Measurements from ENCODE around the gene SIRT6. TPM values are rescaled to one million over a fixed set of nuclear protein-coding genes. Genes with fewer than 3 reads are reported as not detected.
A peak's percentile ranks its signal among the peaks of the same experiment; 100 is the strongest.

The SIRT6 gene
- total RNA-seq, 1 experiment from 2014 or later: 18.4 TPM

GRCh38 chr19:4124638-4125037 is 57.7 kb downstream of the SIRT6 start:
- DNase-seq (ENCODE audit: low read depth in 1 of 2, low spot score in 2 of 2): no peak
- peak overlapping the region; percentile 84; the same call in 1 of the 2 replicates for H3K4me3 ChIP-seq

More at GRCh38 chr19:4124638-4125037, 57.7 kb downstream of the SIRT6 start:
- H3K27ac ChIP-seq: no peak overlapping the region
- H3K9me3 ChIP-seq (replicated peaks): no peaks in the 10 kb centered on the region
- peaks cover 21% of the 10 kb centered on the region for H3K4me1 ChIP-seq (replicated peaks)
- H3K27me3 ChIP-seq (replicated peaks): no peaks in the 10 kb centered on the region
- H3K36me3 ChIP-seq: peaks cover 16% of the 10 kb centered on the region

Other genes with a start within 250 kb of the SIRT6 start
- gene NMRK2, start 249.5 kb downstream of the SIRT6 start, total RNA-seq (2014; rRNA removed; shearing (Covaris generic)): not detected in 2 replicates
- gene DAPK3, start 211.5 kb downstream of the SIRT6 start, total RNA-seq (2014; rRNA removed; shearing (Covaris generic)): 151 and 202 TPM in 2 replicates
- 1,069 and 1,568 TPM in 2 replicates for gene EEF2, start 197.1 kb downstream of the SIRT6 start, total RNA-seq (2014; rRNA removed; shearing (Covaris generic))
- gene PIAS4, start 174.8 kb downstream of the SIRT6 start, total RNA-seq (2014; rRNA removed; shearing (Covaris generic)): 17.3 and 20.7 TPM in 2 replicates
- gene ZBTB7A, start 115.7 kb downstream of the SIRT6 start, total RNA-seq (2014; rRNA removed; shearing (Covaris generic)): 15.9 and 20.7 TPM in 2 replicates
- gene MAP2K2, start 58.4 kb downstream of the SIRT6 start, total RNA-seq (2014; rRNA removed; shearing (Covaris generic)): 182 and 188 TPM in 2 replicates
- not detected in 2 replicates for gene CREB3L3, start 28.9 kb downstream of the SIRT6 start, total RNA-seq (2014; rRNA removed; shearing (Covaris generic))
- 0.05 and 0.09 TPM in 2 replicates for gene ANKRD24, start 126 bp upstream of the SIRT6 start, total RNA-seq (2014; rRNA removed; shearing (Covaris generic))
- gene EBI3, start 47.0 kb upstream of the SIRT6 start, total RNA-seq (2014; rRNA removed; shearing (Covaris generic)): not detected in 2 replicates
- 20.2 and 24.1 TPM in 2 replicates for gene YJU2, start 64.5 kb upstream of the SIRT6 start, total RNA-seq (2014; rRNA removed; shearing (Covaris generic))
- gene SHD, start 96.7 kb upstream of the SIRT6 start, total RNA-seq (2014; rRNA removed; shearing (Covaris generic)): not detected in 2 replicates
- gene TMIGD2, start 119.8 kb upstream of the SIRT6 start, total RNA-seq (2014; rRNA removed; shearing (Covaris generic)): not detected in 2 replicates
- gene FSD1, start 122.0 kb upstream of the SIRT6 start, total RNA-seq (2014; rRNA removed; shearing (Covaris generic)): 4.5 and 6.9 TPM in 2 replicates
- 1.9 and 3.1 TPM in 2 replicates for gene STAP2, start 156.3 kb upstream of the SIRT6 start, total RNA-seq (2014; rRNA removed; shearing (Covaris generic))
- 4.6 and 6.5 TPM in 2 replicates for gene MPND, start 161.0 kb upstream of the SIRT6 start, total RNA-seq (2014; rRNA removed; shearing (Covaris generic))
- 60.5 and 79.7 TPM in 2 replicates for gene SH3GL1, start 218.0 kb upstream of the SIRT6 start, total RNA-seq (2014; rRNA removed; shearing (Covaris generic))
- 36.4 and 70.3 TPM in 2 replicates for gene CHAF1A, start 220.1 kb upstream of the SIRT6 start, total RNA-seq (2014; rRNA removed; shearing (Covaris generic))